GM12873 (cell line): ENCODE results near the gene MEIOB.

ENCODE experiments used
- TF ChIP-seq, protein P1 (sequence below): IDR thresholded peaks from 2 replicates; pipeline ENCODE4 v1.5.1; 2012; ENCODE audit warnings: low read depth, mild to moderate bottlenecking, moderate library complexity, low read length, control low read depth; ENCODE audit not compliant: insufficient read depth; ENCODE audit errors: missing control alignments

The MEIOB gene

DNA sequence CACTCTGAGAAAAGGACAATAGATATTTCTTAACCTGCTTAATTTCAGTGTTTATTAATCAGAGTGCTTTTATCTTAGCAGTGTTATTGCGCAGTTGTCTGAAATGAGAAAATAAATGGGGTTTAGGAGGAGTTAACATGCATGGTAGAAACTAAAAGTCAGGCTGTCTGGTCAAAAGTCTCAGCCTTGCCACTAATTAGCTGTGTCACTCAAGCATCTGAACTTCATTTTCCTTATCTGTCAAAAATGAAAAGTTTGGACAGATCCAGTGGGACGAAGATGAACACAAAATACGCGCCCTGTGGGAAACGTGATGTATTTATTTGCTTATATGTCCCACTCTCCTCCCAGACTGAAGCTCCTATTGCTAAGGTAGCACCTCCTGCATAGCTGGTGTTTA lies 6.3 kb upstream of the MEIOB start:
- TF ChIP-seq, protein P1, sequence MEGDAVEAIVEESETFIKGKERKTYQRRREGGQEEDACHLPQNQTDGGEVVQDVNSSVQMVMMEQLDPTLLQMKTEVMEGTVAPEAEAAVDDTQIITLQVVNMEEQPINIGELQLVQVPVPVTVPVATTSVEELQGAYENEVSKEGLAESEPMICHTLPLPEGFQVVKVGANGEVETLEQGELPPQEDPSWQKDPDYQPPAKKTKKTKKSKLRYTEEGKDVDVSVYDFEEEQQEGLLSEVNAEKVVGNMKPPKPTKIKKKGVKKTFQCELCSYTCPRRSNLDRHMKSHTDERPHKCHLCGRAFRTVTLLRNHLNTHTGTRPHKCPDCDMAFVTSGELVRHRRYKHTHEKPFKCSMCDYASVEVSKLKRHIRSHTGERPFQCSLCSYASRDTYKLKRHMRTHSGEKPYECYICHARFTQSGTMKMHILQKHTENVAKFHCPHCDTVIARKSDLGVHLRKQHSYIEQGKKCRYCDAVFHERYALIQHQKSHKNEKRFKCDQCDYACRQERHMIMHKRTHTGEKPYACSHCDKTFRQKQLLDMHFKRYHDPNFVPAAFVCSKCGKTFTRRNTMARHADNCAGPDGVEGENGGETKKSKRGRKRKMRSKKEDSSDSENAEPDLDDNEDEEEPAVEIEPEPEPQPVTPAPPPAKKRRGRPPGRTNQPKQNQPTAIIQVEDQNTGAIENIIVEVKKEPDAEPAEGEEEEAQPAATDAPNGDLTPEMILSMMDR: no peak

DNA sequence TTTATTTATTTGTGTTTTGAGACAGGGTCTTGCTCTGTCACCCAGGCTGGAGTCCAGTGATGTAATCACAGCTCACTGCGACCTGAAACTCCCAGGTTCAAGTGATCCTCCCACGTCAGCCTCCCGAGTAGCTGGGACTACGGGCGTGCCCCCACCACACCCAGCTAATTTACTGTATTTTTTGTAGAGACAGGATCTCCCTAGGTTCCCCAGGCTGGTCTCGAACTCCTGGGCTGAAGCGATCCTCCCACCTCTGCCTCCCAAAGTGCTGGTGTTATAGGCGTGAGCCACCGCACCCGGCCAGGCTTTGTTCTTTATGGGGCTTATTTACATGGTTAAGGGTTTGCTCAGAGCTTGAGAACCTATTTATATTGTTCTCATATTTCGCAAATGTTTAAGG lies 5.8 kb upstream of the MEIOB start:
- TF ChIP-seq, protein P1: no peak

DNA sequence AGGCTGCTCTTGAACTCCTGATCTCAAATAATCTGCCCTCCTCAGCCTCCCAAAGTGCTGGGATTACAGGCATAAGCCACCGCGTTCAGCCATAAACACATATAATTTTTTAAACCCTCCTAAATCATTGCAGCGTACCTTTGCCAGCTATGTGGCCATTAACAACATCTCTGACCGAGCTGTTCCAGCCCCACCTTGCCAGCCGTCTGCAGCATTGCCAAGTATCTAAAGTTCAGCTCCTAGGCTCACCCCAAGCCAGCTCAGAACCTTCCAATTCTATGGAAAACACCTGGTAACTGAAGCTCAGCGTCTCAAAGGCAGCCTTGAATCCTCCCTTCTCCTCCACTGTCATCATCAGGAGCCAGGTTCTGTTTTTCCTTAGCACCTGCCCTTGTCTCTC lies 5.1 kb upstream of the MEIOB start:
- TF ChIP-seq, protein P1: no peak

DNA sequence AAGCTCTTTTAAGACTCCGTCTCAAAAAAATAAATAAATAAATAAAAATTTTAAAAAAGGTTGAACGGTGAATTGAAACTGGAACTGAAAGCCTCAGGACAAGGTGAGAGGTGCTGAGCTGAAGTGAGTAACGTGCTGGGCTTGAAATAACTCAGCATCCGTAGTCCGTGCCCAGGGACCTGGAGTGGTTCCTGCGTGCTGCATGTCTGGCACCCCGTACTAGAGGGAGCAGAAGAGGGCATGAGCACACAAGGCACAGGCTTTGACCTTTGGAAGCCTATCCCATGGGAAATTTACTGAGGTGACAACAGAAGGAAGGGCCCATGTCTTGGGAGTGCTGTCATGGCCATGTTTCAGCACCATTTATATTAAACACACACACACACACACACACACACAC lies 4.5 kb upstream of the MEIOB start:
- TF ChIP-seq, protein P1: no peak

DNA sequence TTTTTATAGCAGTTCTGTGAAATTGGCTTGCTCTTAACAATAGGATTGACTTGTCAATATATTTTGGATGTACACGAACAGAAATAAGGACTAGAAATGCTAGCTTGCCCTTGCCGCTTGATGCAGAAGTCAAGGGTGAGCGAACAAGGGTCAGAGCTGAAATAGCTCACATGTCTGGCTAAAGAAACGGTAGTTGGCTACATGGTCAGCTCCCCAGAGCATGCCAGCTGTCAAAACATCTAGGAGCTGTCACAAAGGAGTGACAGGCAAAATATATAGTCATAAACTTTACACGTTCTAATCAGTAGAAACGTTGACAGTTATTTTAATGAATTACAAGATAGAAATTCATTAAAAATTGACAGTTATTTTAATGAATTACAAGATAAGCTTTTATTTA lies 2.9 kb upstream of the MEIOB start:
- TF ChIP-seq, protein P1: no peak

DNA sequence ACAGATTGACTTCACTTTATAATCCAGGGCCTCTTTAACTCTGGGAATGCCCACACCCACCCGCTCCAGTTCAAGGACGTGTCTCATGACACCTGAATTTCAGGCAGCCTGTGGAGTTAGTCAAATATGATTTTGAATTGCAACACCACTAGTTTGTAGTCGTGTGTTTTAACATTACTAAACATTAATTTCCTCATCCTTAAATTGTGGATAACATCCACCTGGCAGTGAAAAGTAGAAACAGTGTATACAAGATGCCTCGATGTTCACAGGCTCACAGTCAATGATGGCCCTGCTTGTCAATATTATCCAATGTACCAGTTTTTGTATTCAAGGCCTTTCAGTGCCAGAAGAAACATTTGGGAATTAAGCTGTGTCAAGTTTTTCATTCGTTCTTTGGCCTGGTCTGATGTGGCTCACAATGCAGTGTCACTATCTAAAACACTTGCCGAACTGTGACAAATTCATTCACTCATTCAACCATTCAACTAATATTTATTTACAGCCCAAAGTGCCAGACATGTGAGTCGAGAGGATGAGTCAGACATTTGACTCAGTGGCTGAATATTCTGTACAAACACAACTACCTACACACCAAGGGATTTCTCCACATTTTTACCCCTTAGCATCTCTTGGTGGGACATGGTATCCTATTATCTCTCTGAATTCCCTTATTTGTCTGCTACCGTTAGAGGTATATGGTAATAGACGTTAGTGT lies 1.4 kb downstream of the MEIOB start:
- TF ChIP-seq, protein P1: no peak

DNA sequence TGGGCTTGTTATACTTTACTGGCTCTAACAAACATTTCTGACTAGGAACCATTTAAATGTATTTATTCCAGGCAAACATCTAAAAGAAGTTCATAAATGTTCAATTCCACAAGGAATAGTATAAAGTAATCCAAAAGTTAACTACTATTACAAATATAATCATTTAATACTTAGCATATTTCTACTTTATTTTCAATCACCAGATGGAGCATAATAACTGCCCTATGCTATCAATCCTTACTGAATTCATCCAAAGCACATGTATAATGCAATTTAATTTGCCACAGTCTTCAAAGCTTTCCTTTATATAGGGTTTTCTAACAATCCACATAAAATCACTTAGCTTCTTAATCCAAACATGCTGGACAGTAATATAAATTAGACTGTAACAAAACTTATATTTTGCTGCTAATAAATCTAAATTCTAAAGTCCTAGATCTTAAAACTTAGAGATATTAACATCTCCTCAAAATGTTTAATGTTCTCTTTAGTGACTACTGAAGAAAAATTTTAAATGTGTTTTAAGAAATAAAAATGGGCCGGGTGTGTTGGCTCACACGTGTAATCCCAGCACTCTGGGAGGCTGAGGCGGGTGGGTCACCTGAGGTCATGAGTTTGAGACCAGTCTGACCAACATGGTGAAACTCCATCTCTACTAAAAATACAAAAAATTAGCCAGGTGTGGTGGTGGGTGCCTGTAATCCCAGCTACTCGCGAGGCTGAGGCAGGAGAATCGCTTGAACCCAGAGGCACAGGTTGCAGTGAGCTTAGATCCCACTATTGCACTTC lies 5.9 kb downstream of the MEIOB start:
- TF ChIP-seq, protein P1: no peak
